ENCODE measurements around the gene CHMP4B.

CHMP4B gene

DNA sequence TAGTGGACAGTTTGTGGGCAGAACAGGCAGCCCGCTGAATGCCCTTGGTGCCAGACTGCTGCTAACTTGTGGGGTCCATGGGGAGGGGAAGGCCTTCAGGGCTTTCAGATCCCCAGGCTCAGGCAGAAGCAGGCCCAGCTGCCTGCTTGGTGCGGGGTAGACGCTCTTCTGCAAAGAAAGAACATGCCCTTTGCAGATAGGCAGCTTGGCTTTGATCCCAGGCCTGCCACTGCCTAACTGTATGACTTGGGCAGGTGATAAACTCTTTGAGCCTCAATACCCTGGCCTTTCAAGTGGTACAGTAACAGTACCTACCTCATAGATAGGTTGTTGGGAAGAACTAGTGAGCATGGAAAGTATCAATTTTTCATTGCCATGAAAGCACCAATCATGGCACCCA lies 28.4 kb downstream of the CHMP4B start (continued):
- no peak for TF ChIP-seq ZNF70 (CRISPR knock-in tag; IDR thresholded peaks at IDR 0.05)
- TF ChIP-seq RARB (CRISPR knock-in tag; IDR thresholded peaks at IDR 0.05), result no peak
- TF ChIP-seq, protein P1, sequence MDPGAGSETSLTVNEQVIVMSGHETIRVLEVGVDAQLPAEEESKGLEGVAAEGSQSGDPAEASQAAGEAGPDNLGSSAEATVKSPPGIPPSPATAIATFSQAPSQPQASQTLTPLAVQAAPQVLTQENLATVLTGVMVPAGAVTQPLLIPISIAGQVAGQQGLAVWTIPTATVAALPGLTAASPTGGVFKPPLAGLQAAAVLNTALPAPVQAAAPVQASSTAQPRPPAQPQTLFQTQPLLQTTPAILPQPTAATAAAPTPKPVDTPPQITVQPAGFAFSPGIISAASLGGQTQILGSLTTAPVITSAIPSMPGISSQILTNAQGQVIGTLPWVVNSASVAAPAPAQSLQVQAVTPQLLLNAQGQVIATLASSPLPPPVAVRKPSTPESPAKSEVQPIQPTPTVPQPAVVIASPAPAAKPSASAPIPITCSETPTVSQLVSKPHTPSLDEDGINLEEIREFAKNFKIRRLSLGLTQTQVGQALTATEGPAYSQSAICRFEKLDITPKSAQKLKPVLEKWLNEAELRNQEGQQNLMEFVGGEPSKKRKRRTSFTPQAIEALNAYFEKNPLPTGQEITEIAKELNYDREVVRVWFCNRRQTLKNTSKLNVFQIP (CRISPR knock-in tag; IDR thresholded peaks at IDR 0.05; ENCODE audit: borderline replicate concordance, low read depth), result no peak

DNA sequence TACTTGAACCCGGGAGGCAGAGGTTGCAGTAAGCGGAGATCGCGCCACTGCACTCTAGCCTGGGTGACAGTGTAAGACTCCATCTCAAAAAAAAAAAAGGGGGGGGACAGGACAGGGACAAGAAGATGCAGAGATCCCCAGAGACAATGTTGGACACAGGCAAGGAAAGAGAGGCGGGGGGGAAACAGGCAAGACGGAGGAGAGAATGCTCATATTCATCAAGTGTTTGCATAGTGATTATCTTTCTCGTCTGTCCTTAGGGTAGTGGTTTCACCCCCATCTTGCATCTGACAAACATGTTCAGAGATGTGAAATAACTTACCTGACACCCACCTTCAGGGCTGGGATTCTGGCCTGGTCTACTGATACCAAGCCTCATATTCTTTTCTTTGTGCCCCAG lies 29.0 kb downstream of the CHMP4B start:
- no peak for TF ChIP-seq ARNTL (CRISPR knock-in tag; IDR thresholded peaks at IDR 0.05; ENCODE audit: borderline replicate concordance, low read depth)
- no peak for TF ChIP-seq RARB (CRISPR knock-in tag; IDR thresholded peaks at IDR 0.05)
- no peak for TF ChIP-seq OSR1 (CRISPR knock-in tag; IDR thresholded peaks at IDR 0.05)
- TF ChIP-seq, protein P1 (CRISPR knock-in tag; IDR thresholded peaks at IDR 0.05; ENCODE audit: borderline replicate concordance, low read depth), result no peak
- no peak for TF ChIP-seq ZNF70 (CRISPR knock-in tag; IDR thresholded peaks at IDR 0.05)
- TF ChIP-seq ISL1 (CRISPR knock-in tag; IDR thresholded peaks at IDR 0.05), result no peak
- TF ChIP-seq ZNF8 (CRISPR knock-in tag; IDR thresholded peaks at IDR 0.05), result no peak
- no peak for TF ChIP-seq ZC3H10 (CRISPR knock-in tag; IDR thresholded peaks at IDR 0.05)
- no peak for TF ChIP-seq ZFP3 (CRISPR knock-in tag; IDR thresholded peaks at IDR 0.05)
- no peak for TF ChIP-seq CSDC2 (CRISPR knock-in tag; IDR thresholded peaks at IDR 0.05)
- no peak for TF ChIP-seq PPARA (CRISPR knock-in tag; IDR thresholded peaks at IDR 0.05; ENCODE audit: borderline replicate concordance)
- TF ChIP-seq BACH2 (CRISPR knock-in tag; IDR thresholded peaks at IDR 0.05; ENCODE audit: borderline replicate concordance), result no peak
- TF ChIP-seq, protein P2, sequence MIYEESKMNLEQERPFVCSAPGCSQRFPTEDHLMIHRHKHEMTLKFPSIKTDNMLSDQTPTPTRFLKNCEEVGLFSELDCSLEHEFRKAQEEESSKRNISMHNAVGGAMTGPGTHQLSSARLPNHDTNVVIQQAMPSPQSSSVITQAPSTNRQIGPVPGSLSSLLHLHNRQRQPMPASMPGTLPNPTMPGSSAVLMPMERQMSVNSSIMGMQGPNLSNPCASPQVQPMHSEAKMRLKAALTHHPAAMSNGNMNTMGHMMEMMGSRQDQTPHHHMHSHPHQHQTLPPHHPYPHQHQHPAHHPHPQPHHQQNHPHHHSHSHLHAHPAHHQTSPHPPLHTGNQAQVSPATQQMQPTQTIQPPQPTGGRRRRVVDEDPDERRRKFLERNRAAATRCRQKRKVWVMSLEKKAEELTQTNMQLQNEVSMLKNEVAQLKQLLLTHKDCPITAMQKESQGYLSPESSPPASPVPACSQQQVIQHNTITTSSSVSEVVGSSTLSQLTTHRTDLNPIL (CRISPR knock-in tag; IDR thresholded peaks at IDR 0.05; ENCODE audit: low read depth), result no peak
- no peak for TF ChIP-seq ZFP30 (CRISPR knock-in tag; IDR thresholded peaks at IDR 0.05)
- TF ChIP-seq ZNF565 (CRISPR knock-in tag; conservative IDR thresholded peaks at IDR 0.05; ENCODE audit: low read depth), result no peak
- TF ChIP-seq, protein P3, sequence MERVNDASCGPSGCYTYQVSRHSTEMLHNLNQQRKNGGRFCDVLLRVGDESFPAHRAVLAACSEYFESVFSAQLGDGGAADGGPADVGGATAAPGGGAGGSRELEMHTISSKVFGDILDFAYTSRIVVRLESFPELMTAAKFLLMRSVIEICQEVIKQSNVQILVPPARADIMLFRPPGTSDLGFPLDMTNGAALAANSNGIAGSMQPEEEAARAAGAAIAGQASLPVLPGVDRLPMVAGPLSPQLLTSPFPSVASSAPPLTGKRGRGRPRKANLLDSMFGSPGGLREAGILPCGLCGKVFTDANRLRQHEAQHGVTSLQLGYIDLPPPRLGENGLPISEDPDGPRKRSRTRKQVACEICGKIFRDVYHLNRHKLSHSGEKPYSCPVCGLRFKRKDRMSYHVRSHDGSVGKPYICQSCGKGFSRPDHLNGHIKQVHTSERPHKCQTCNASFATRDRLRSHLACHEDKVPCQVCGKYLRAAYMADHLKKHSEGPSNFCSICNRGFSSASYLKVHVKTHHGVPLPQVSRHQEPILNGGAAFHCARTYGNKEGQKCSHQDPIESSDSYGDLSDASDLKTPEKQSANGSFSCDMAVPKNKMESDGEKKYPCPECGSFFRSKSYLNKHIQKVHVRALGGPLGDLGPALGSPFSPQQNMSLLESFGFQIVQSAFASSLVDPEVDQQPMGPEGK (CRISPR knock-in tag; IDR thresholded peaks at IDR 0.05; ENCODE audit: borderline replicate concordance), result no peak
- ATAC-seq, result no peak

DNA sequence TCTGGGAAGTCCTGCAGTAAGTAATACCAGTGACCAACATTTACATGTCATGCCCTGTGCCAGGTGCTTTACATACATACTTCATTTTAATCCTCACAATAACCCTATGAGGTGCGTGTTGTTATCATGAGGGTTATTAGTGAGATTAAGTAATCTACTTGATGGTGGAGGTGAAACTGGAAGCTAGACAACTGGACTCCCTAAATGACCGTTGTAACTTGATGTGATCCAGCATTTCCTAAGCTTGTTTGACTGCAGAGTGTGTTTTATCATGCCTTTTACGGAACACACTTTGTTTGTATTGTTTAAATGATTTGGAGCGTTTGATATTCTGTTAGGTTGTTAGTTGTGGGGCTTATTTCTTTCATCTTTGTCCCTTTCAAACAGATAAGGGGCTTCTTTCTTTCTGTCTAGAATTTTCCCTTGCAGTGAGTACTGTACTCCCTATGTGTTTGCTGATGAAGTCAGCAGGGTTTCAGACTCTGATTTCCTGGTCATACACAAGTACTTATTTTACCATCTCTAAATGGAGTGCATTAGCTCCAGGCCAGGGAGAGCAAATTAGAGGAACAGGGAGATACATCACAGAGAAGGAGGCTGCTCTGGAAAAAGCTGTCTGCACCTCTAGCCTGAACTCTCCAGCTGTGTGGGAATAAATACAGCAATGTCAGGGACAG lies 29.7 kb downstream of the CHMP4B start:
- peak; percentile 24; the same call in 1 of the 3 replicates for ATAC-seq
- TF ChIP-seq, protein P4, sequence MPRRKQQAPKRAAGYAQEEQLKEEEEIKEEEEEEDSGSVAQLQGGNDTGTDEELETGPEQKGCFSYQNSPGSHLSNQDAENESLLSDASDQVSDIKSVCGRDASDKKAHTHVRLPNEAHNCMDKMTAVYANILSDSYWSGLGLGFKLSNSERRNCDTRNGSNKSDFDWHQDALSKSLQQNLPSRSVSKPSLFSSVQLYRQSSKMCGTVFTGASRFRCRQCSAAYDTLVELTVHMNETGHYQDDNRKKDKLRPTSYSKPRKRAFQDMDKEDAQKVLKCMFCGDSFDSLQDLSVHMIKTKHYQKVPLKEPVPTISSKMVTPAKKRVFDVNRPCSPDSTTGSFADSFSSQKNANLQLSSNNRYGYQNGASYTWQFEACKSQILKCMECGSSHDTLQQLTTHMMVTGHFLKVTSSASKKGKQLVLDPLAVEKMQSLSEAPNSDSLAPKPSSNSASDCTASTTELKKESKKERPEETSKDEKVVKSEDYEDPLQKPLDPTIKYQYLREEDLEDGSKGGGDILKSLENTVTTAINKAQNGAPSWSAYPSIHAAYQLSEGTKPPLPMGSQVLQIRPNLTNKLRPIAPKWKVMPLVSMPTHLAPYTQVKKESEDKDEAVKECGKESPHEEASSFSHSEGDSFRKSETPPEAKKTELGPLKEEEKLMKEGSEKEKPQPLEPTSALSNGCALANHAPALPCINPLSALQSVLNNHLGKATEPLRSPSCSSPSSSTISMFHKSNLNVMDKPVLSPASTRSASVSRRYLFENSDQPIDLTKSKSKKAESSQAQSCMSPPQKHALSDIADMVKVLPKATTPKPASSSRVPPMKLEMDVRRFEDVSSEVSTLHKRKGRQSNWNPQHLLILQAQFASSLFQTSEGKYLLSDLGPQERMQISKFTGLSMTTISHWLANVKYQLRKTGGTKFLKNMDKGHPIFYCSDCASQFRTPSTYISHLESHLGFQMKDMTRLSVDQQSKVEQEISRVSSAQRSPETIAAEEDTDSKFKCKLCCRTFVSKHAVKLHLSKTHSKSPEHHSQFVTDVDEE (CRISPR knock-in tag; IDR thresholded peaks at IDR 0.05), result no peak
- TF ChIP-seq OSR1 (CRISPR knock-in tag; IDR thresholded peaks at IDR 0.05), result no peak
- TF ChIP-seq ZNF70 (CRISPR knock-in tag; IDR thresholded peaks at IDR 0.05), result no peak
- TF ChIP-seq TOX (CRISPR knock-in tag; IDR thresholded peaks at IDR 0.05; ENCODE audit: borderline replicate concordance), result no peak
- no peak for TF ChIP-seq ZNF565 (CRISPR knock-in tag; conservative IDR thresholded peaks at IDR 0.05; ENCODE audit: low read depth)
- TF ChIP-seq ZFP30 (CRISPR knock-in tag; IDR thresholded peaks at IDR 0.05), result no peak
- TF ChIP-seq RARB (CRISPR knock-in tag; IDR thresholded peaks at IDR 0.05), result no peak
- TF ChIP-seq ISL1 (CRISPR knock-in tag; IDR thresholded peaks at IDR 0.05), result no peak
- TF ChIP-seq ZNF8 (CRISPR knock-in tag; IDR thresholded peaks at IDR 0.05), result no peak
- no peak for TF ChIP-seq ESRRG (CRISPR knock-in tag; IDR thresholded peaks at IDR 0.05)
- TF ChIP-seq BACH2 (CRISPR knock-in tag; IDR thresholded peaks at IDR 0.05; ENCODE audit: borderline replicate concordance), result no peak
- TF ChIP-seq ZC3H10 (CRISPR knock-in tag; IDR thresholded peaks at IDR 0.05), result no peak
- TF ChIP-seq PPARA (CRISPR knock-in tag; IDR thresholded peaks at IDR 0.05; ENCODE audit: borderline replicate concordance), result no peak
- TF ChIP-seq CSDC2 (CRISPR knock-in tag; IDR thresholded peaks at IDR 0.05), result no peak
- TF ChIP-seq GLIS3 (CRISPR knock-in tag; IDR thresholded peaks at IDR 0.05), result no peak
- no peak for TF ChIP-seq ARNTL (CRISPR knock-in tag; IDR thresholded peaks at IDR 0.05; ENCODE audit: borderline replicate concordance, low read depth)
- TF ChIP-seq, protein P5, sequence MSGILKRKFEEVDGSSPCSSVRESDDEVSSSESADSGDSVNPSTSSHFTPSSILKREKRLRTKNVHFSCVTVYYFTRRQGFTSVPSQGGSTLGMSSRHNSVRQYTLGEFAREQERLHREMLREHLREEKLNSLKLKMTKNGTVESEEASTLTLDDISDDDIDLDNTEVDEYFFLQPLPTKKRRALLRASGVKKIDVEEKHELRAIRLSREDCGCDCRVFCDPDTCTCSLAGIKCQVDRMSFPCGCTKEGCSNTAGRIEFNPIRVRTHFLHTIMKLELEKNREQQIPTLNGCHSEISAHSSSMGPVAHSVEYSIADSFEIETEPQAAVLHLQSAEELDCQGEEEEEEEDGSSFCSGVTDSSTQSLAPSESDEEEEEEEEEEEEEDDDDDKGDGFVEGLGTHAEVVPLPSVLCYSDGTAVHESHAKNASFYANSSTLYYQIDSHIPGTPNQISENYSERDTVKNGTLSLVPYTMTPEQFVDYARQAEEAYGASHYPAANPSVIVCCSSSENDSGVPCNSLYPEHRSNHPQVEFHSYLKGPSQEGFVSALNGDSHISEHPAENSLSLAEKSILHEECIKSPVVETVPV (CRISPR knock-in tag; IDR thresholded peaks at IDR 0.05), result no peak
- TF ChIP-seq, protein P2 (CRISPR knock-in tag; IDR thresholded peaks at IDR 0.05; ENCODE audit: low read depth), result no peak
- TF ChIP-seq ZFP3 (CRISPR knock-in tag; IDR thresholded peaks at IDR 0.05), result no peak
